GM19043 (cell line): ENCODE results near the gene RASL11A.
"Not testable (repeated sequence)": the region's sequence is repeated elsewhere in the genome, so short reads cannot be mapped to it uniquely, and the experiment has no call there.

Experiments used
- ATAC-seq: cut with Tn5 transposase; IDR thresholded peaks from one replicate; pipeline ENCODE4 v1.9.1; 2021; ENCODE audit warnings: low read depth; ENCODE audit not compliant: unreplicated experiment

Gene RASL11A

GRCh38 chr13:27266917-27267316 is 3.7 kb upstream of the RASL11A start:
- no peak for ATAC-seq

DNA sequence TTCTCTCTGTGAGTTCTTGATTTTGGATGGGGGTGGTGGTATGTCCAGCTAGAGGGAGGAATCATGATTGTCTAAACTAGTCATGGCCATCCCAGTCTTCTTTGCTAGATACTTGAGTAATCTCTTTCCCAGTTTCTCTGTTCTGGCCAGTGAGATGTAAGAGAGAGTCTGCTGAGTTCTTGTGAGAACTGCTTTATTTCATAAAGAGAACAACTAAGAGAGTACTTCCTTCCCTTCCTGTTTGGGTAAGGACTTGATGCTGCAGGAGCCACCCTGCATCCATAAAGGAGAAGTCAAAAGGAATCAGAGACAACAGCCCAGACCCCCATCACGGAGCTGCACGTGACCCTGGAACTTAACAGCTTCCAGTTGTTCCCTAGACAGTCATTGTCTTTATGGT is 3.0 kb upstream of the RASL11A start:
- no peak for ATAC-seq

- no peak for ATAC-seq
Measured at GRCh38 chr13:27269114-27269665, 1.4 kb upstream of the RASL11A start.

- ATAC-seq = no peak
Measured at GRCh38 chr13:27271570-27272096, 1.0 kb downstream of the RASL11A start.

- no peak for ATAC-seq
Measured at GRCh38 chr13:27273658-27274425, 3.2 kb downstream of the RASL11A start.

DNA sequence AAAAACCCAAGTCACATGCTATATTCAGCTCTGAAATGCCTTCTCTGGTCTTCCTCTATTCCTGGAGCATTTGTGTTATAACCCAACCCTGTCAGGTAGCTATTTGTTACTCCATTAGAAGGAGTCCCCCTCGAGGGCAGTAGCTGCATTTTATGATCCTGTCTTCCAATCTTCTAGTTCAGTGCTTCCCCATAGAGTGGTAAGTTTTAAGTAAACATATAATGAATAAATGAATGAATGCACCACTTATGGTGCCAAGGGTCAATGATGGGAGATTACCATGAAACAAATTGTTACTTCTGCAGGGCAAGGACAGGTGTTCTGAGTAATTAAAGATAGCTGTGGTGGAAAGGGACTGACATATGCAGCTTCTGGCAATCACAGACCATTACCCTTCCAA is 4.0 kb downstream of the RASL11A start:
- ATAC-seq = no peak

- ATAC-seq = no peak
Measured at GRCh38 chr13:27276188-27276587, 5.6 kb downstream of the RASL11A start.

DNA sequence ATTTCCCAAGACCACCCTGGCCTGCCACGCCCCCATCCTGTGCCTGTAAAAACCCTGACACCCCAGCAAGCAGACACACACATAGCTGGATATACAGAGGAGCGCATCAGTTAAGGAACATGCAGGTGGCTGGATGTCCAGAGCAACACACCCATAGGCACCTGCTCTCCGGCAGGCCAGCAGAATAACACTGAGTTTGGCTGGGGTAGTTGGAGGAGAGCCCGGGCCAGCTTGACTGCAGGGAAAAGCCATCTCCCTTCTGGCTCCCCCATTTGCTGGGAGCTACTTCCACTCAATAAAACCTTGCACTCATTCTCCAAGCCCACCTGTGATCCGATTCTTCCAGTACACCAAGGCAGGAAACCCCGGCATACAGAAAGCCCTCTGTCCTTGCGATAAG is 8.9 kb downstream of the RASL11A start:
- no peak for ATAC-seq

DNA sequence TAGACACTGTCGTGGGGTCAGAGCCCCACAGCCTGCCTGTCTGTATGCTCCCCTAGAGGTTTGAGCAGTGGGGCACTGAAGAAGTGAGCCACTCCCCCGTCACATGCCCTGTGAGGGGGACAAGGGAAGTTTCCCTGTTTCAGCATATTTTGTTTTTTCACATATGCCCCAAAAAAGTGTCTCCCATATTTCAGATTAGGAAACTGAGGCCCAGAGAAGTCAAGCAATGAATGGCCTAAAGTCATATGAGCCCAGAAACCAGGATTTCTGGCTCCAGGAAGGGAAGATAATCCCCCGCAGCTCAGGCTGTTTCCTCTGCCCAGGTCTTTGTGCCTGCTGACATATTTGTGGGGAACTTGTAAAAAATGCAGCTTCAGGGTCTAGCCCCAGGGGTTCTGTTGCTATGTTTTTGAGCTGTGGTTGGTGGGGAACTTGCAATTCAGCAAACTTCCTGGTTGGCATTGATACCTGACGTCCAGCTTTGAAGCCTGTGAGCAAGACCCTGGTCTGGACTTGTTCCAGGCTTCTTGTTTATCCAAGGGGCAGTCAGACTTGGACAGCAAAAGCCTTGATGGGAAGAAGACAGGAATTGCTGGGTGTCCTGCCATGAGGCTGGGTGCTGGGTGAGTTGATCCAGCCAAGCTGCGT is 9.5 kb downstream of the RASL11A start:
- ATAC-seq = no peak

GRCh38 chr13:27280841-27281240 is 10.2 kb downstream of the RASL11A start:
- no peak for ATAC-seq

DNA sequence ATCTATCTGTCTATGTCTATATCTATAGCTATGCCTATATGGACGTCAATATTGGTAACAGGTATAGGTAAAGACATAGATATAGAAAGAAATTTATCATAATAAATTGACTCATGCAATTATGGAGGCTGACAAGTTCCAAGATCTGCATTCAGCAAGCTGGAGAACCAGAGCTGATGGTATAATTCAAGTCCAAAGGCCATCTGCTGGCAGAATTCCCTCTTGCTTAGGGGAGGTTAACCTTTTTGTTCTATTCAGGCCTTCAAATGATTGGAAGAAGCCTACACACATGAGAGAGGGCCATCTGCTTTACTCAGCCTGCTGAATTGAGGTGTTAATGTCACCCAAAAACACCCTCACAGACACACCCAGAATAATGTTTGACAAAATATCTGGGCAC is 10.8 kb downstream of the RASL11A start:
- no peak for ATAC-seq

DNA sequence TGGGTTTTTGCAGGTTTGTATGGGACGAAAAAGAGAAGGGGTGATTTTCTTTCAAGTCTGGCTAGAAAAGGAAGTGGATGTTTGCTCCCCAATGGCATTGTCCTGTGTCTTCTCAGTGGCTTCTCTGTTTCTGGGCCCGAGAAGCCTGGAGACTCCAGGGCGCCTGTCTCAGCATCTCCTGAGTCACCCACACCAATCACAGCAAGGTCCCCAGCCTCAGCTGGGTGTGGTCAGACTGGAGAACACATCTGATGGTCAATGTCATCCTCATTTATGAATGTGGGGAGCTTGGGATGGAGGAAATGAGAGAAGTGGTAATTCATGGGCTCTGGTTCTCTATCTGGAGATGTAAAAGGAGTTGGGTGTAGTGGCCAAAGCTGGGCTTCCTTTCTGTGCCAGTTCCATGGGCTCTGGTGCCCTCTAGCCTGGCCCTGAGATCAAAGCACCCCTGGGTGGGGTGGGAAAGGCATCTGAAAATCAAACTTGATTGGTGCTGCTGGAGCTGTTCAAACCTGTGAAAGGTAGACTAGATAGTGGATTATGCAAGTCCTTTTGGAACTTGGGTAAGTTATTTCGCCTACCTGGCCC is 13.4 kb downstream of the RASL11A start:
- ATAC-seq = no peak

DNA sequence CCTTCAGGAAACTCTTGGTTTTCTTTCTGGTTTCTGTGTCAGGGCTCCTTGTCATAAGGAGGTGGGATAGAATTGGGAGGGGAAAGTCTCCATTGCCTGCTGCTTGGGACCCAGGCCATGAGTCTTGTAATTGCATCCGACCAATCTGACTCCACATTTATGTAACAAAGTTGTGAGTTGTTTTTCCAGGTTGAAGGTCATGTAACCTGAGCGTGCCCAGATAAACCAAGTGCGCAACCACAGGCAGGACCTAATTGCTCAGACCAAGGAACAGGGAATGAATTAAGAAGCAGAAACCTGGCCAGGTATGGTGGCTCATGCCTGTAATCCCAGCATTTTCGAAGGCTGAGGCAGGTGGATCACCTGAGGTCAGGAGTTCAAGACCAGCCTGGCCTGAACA is 17.8 kb downstream of the RASL11A start:
- no peak for ATAC-seq

GRCh38 chr13:27289011-27289665 is 18.5 kb downstream of the RASL11A start:
- no peak for ATAC-seq

DNA sequence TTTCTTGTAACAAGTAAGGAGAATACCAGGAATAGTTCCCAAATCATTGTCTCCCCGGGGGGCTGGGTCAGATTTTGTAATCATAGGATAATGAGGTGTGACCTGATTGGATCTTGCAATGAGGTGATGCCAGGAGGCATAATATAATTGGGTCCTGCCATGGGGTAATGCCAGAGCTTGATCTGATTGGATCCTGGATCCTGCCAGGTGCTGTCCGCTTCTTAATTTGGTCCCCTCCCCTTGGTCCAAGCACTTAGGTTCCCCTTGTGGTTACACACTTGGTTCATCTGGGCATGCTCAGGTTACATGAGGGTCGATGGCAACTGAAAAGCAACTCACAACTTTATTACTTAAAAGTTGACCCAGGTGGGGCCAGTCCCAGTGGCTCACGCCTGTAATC is 20.1 kb downstream of the RASL11A start:
- ATAC-seq = no peak

DNA sequence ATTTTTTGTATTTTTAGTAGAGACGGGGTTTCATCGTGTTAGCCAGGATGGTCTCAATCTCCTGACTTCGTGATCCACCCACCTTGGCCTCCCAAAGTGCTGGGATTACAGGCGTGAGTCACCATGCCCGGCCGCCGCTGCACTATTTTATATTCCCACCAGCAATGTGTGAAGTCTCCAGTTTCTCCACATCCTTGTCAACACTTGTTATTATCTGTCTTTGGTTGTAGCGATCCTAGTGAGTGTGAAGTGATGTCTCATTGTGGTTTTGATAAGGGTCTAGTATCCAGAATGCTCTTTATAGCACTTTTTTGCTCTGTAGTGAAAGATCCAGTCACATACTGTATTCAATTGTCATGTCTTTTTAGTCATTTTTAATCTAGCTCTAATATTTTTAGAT is 21.3 kb downstream of the RASL11A start:
- not testable (repeated sequence) for ATAC-seq

DNA sequence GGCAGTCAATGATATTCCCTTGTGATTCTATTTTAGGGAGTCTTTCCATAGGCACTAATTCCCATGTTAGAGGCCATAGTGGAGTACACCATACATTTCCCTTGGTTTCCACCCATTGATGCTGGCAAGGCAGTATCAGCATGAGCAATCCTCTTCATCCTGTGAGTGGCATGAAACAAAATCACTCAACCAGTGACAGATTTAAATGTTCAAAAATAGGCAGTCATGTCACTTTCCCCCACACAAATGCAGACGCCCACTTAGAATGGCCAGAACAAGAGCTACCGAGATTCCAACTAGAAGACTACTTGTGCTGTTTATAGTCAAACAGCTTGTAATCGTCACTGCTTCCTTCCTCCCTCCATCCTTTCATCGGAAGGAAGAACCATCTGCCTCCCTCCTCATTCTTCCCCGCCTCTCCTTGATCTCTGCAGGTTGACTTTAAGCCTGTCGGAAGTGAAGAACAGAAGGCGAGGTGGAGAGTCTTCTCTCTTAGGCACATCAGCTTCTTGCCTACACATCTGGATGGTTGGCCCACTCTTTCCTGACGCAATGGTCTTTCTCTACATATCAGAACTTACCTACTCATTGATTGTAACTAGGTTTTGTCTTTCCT is 22.6 kb downstream of the RASL11A start:
- ATAC-seq = no peak

GRCh38 chr13:27293873-27294515 is 23.4 kb downstream of the RASL11A start:
- no peak for ATAC-seq

DNA sequence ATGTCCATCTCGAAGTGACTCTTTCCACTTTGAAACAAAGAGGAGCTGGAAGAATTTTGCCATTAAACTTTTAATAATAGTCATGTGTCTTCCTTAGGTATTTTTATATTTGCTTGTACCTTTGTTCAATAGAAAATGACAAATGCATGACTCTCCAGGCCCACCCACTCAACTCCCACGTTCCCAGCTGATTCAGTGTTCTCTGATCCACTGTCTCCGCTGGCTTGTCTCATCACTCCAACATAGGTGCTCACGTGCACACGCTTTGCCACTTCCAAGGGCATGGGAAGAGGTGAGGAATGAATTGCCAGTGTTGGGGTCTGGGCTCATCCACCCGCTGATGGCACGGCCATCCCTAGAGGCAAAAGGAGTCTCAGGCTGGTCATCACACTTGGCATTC is 24.5 kb downstream of the RASL11A start:
- ATAC-seq = no peak

- no peak for ATAC-seq
Measured at GRCh38 chr13:27295660-27296059, 25.0 kb downstream of the RASL11A start.
